ENCODE data around the gene NANS.
"Not testable (repeated sequence)": the region's sequence is repeated elsewhere in the genome, so short reads cannot be mapped to it uniquely, and the experiment has no call there.

The NANS gene

GRCh38 chr9:98078895-98079294, 22.4 kb downstream of the NANS start:
- peak; percentile 45 for DNase-seq (ENCODE audit: low spot score)

GRCh38 chr9:98080326-98080725, 23.8 kb downstream of the NANS start:
- DNase-seq (ENCODE audit: low spot score), result no peak

DNA sequence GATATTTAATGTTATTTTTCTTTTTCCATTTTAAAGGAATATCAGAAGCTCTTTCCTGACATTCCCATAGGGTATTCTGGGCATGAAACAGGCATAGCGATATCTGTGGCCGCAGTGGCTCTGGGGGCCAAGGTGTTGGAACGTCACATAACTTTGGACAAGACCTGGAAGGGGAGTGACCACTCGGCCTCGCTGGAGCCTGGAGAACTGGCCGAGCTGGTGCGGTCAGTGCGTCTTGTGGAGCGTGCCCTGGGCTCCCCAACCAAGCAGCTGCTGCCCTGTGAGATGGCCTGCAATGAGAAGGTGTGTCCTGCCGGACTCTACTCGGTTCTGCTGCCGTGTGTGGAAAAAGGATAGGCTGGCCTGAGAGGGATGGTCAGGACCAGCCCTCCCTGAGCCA, 24.2 kb downstream of the NANS start:
- DNase-seq (ENCODE audit: low spot score), result no peak

GRCh38 chr9:98081477-98082219, 25.1 kb downstream of the NANS start:
- DNase-seq (ENCODE audit: low spot score), result no peak

DNA sequence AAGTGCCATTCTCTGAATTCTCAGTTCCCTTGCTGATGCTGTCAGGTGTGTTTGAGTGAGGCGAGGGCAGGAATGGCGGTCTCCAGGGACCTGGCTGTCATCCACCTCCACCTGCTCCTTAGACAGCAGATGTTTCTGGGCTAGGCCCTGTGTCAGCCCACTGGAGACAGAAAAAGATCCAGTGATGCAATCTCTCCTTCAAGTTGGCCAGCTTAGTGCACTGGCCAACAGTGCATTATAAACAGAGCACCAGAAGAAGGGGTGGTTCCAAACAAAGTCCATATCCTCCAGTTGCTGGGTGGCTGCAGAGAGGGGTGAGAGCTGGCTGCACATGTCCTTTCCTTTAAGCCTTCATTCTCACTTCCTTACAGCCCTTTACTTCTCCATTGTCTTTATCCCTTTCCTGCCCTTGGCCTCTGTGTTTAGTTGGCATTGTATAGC, 26.5 kb downstream of the NANS start:
- peak; percentile 22 for DNase-seq (ENCODE audit: low spot score)

DNA sequence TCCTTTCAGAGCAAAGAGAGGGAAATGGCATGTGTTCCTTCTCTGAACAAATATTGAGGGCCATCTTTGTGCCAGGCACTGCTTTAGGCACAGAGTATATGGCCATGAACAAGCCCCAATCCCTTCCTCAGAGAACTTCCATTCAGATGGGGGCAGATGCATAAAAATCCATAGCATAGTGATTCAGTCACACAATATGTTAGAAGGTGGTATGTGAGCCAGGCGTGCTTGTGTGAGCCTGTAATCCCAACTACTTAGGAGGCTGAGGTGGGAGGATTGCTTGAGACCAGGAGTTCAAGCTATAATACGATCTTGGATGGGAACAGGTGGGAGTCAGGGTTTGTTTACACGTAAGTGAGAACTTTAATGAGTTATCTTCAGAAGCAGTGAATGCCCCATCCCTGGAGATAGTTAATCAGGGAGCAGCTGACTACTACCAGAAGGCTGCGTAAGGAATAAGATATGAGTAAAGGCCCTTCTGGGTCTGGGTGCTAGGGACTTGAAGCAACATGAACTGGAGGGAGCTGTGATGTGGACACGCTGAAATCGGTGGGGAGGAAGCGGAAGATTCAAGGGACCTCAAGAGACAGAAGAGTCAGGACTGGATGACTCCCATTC, 27.1 kb downstream of the NANS start:
- no peak for DNase-seq (ENCODE audit: low spot score)

DNA sequence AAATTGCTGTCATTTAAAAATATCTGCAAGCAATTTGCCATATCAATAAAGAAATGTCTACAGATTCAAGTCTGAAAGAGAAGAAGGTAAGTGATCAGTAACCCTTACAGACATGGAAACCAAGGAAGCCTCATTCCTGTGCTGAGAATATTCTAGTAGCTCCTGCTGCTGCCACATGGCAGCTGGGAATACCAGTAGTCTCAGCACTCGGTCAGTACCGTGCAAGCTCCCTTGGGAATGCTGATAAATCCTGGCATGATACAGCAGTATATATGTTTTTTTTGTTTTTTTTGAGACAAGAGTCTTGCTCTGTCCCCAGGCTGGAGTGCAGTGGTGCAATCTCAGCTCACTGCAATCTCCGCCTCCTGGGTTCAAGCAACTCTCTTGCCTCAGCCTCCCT, 27.9 kb downstream of the NANS start:
- no peak for DNase-seq (ENCODE audit: low spot score)

DNA sequence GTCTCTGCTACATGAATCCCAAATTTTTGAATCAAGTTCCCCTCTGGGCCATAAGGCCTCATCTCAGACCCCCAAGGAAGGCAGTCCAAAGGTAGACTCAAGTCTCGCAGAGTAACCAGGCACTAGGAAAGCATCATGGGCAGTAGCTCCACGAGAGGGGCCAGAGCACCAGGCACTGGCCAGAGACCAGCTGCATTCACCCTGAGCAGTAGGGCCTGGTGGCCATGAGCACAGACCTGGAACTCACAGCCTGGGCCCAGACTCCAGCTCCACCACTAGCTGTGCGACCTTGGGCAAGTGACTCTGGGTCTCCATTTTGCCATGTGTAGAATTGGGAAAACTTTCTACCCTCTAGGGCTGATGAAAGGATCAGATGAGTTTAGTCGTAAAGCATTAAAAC, 28.5 kb downstream of the NANS start:
- DNase-seq (ENCODE audit: low spot score), result no peak

DNA sequence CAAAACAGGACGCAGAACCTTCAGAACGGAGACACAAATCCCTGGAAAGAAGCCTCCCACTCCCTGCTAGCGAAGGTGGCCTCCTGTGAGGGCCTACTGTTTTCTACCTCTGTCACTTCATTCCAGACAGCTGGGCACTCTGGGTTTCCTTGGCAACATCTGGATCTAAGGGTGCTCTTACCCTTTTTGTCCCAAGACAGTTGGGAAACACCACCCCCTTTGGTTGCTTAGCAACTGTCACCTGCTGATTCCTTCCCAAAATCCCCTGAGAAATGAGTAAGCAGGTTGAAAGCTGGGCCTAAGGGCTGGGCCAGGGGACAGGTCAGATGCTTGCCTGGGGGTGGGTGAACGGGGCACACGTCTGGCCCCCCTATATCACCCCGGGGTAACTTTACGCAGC, 29.4 kb downstream of the NANS start:
- no peak for DNase-seq (ENCODE audit: low spot score)

GRCh38 chr9:98086461-98086860, 29.9 kb downstream of the NANS start:
- DNase-seq (ENCODE audit: low spot score), result no peak

- DNase-seq (ENCODE audit: low spot score), result no peak
Measured at GRCh38 chr9:98087420-98088354, 31.2 kb downstream of the NANS start.

DNA sequence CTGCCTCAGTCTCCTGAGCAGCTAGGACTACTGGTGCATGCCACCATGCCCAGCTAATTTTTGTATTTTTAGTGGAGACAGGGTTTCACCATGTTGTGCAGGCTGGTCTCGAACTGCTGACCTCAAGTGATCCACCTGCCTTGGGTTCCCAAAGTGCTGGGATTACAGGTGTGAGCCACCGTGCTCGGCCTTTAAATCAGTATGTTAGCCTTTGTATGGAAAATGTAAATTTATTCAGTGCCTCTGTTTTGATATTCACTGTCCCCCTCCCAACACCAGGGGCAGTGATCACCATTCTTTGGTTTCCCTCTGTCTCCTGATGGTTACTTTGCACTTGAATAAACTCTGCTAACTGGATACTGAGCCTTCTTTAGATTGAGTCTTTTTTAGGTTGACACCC, 34.1 kb downstream of the NANS start:
- not testable (repeated sequence) for DNase-seq (ENCODE audit: low spot score)

DNA sequence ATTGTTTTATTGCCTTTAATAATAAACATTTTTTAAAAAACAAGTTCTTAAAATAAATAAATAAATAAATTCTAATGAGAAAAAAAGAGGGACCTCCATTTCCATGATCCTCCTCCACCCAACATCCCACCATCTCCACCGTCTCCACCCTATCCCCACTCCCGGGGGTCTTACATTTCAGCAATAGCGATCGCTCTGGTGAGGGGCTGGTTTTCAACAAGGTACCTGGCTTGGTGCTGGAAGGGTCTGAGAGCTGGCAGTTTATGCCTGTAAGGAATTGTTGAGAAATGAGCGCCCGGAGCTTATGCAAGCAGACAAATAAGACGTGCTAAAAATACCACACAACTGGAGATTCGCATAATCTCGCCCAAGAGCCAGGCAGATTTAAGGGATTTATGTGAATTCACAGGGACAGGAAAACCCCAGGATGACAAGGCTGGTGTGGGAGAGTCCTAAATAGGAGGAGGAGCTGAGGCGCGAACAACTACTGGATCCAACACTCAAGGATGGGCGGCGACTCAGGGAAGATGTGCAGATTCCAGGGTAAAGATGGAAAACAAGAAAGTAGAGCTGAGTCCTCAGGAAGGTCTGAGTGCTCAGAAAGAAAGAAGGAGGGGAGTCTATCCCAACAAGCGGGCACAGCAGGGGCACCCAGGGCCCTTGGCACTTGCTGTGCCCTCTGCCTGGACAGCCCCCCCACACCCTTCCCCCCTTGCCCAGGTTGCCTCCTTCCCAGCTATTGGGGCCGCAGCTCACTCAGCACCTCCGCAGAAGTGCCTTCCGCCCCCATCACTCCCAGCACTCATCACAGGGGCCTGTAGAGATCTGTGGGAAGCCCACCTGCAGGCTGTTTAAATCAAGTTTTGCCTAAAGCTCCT, 35.4 kb downstream of the NANS start:
- DNase-seq (ENCODE audit: low spot score), result no peak

DNA sequence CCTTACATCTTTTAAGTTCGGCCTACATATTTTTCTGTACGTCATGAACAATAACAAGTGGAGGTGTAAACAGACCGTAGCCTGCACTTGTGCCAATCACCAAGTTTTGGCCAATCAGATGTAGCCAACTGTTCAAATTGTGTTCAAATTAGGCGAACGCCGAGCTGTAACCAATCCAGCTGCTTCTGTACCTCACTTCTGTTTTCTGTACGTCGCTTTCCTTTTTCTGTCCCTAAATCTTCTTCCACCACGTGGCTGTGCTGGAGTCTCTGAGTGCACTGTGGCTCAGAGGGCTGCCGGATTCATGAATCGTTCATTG, 36.0 kb downstream of the NANS start:
- DNase-seq (ENCODE audit: low spot score), result no peak

- DNase-seq (ENCODE audit: low spot score), result no peak
Measured at GRCh38 chr9:98094316-98094715, 37.8 kb downstream of the NANS start.

DNA sequence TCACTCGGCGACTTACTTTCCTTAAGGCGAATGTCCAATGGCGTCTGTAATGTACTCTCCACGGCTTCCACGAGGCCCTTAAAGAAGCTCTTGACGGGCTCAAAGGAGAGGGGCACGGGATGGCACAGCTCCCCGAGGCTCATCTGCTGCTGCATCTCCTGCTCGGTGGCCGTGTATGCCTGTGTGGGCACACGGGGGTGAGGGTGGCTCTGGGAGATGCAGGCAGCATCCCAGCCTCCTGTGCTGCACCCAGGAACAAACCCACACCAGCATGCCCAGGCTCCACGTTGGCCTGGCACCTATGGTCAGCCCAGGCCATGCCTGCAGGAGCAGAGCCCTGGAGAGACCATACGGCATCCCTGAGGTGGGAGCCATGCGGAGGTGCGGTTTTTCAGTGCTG, 38.3 kb downstream of the NANS start:
- no peak for DNase-seq (ENCODE audit: low spot score)

DNA sequence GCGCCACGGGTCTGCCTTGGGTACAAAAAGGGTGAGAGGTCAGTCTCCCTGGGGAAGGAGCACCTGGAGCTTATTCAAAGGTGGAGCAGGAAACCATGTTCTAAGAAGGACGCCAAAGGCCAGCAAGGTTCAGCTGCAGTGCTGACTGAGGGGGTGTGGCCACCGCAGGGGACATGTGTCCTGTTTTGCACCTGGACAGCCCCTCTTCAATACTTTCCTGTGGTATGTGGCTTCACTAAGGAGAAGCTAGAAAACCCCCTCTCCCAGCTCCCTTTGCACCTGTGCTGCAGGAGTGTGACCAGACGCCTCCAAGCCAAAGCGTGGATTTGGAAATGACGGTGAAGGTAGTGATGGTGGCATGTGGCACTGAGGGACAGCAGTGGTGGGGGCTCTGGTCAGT, 38.9 kb downstream of the NANS start:
- DNase-seq (ENCODE audit: low spot score), result no peak

DNA sequence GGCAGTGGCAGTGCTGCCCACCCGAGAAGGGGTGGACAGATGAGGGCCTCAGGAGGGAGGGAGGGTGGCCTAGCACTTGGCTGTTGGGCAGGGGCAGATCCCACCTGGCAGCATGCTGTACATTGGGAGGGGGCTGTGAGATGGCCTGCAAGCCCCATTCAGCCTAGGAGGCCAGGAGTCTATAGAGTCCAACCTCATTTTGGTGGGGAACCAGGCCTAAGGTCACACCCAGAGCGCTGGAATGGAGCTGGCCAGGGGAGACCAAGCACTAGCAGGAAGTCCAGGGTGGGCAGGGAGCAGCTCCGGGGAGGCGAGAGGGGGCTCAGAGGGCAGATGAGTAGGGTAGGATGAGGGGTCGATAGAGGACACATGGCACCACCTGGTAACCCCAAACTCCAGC, 39.6 kb downstream of the NANS start:
- DNase-seq (ENCODE audit: low spot score), result no peak

DNA sequence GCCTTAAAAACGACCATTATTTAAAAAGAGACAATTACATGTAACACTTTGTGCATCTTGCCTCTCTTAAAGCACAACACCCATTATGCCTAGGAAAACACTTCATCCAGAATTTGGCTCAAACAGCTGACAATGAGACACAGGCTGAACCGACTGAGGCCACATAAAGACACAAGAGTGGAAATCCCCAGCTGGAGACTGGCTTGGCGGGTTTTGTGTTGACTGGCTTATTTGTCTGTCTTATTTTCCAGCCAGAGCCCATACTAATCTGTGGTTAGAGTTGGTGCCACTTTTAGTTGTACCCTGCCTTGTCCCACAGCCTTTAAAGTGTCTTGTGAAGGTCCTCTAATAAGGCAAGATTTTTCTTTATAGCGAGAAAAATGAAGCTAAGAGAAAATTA, 41.3 kb downstream of the NANS start:
- no peak for DNase-seq (ENCODE audit: low spot score)

DNA sequence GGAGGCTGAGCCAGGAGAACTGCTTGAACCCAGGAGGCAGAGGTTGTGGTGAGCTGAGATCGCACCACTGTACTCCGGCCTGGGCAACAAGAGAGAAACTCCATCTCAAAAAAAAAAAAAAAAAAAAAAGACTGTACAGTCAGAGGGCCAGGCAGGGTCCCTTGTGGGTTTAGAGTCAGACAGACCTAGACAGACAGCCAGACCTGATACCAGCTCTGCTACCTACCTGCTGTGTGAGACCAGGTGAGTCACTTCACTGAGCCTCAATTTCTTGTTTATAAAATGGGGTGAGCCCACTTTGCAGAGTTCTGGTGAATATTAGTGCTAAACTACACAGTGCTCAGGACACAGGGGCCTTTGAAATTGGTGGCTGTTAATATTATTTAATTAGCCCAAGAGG, 42.8 kb downstream of the NANS start:
- no peak for DNase-seq (ENCODE audit: low spot score)

GRCh38 chr9:98099898-98100297, 43.4 kb downstream of the NANS start:
- no peak for DNase-seq (ENCODE audit: low spot score)

DNA sequence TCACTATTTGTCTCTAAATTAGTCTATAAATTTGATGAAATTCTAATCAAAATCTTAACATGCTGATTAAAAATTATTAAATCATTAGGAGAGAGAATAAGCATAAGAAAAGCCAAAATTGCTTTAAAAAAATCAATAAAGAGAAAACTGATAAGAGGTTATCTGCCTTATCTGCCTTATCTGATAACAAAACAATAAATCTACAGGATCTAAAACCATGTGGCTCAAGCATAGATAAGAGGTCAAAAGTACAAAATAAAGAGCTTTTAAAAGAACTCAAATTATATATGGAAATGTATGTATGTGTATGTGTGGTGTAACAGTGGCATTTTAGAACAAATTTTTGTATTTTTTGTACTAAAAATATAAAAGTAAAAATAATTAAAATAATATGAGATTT, 43.9 kb downstream of the NANS start:
- no peak for DNase-seq (ENCODE audit: low spot score)
